Left hindlimb (tissue), 1 donor: ENCODE measurements around the gene KIF23.

Experiments
- DNase-seq: peaks from one replicate; pipeline ENCODE4 v3.0.0-alpha.2; 2018

Gene KIF23

GRCh38 chr15:69395460-69395859, 18.7 kb upstream of the KIF23 start:
- DNase-seq, result no peak

GRCh38 chr15:69395991-69396390, 18.2 kb upstream of the KIF23 start:
- DNase-seq, result no peak

- DNase-seq, result no peak
Observed at GRCh38 chr15:69398491-69398891, 15.7 kb upstream of the KIF23 start.

- no peak for DNase-seq
Observed at GRCh38 chr15:69400850-69401249, 13.3 kb upstream of the KIF23 start.

GRCh38 chr15:69402816-69403215, 11.3 kb upstream of the KIF23 start:
- no peak for DNase-seq

GRCh38 chr15:69403594-69403993, 10.6 kb upstream of the KIF23 start:
- no peak for DNase-seq

GRCh38 chr15:69405110-69405509, 9.0 kb upstream of the KIF23 start:
- no peak for DNase-seq

GRCh38 chr15:69407719-69408400, 6.3 kb upstream of the KIF23 start:
- no peak for DNase-seq

GRCh38 chr15:69408841-69409240, 5.3 kb upstream of the KIF23 start:
- DNase-seq, result no peak

GRCh38 chr15:69410248-69410874, 3.8 kb upstream of the KIF23 start:
- DNase-seq, result no peak

GRCh38 chr15:69412274-69412673, 1.9 kb upstream of the KIF23 start:
- no peak for DNase-seq

GRCh38 chr15:69412701-69413100, 1.4 kb upstream of the KIF23 start:
- no peak for DNase-seq

GRCh38 chr15:69414701-69415167, 585 bp downstream of the KIF23 start:
- peak; percentile 65 for DNase-seq

GRCh38 chr15:69415381-69415780, 1.2 kb downstream of the KIF23 start:
- DNase-seq, result no peak

- no peak for DNase-seq
Observed at GRCh38 chr15:69417581-69417980, 3.4 kb downstream of the KIF23 start.

- no peak for DNase-seq
Observed at GRCh38 chr15:69421498-69421897, 7.3 kb downstream of the KIF23 start.

- DNase-seq, result no peak
Observed at GRCh38 chr15:69422336-69422895, 8.3 kb downstream of the KIF23 start.

GRCh38 chr15:69424001-69424400, 9.9 kb downstream of the KIF23 start:
- DNase-seq, result no peak

GRCh38 chr15:69424748-69425413, 10.7 kb downstream of the KIF23 start:
- no peak for DNase-seq

GRCh38 chr15:69433831-69434230, 19.7 kb downstream of the KIF23 start:
- no peak for DNase-seq

GRCh38 chr15:69434238-69434637, 20.1 kb downstream of the KIF23 start:
- DNase-seq, result no peak

- no peak for DNase-seq
Observed at GRCh38 chr15:69434679-69435078, 20.5 kb downstream of the KIF23 start.

GRCh38 chr15:69435985-69436384, 21.8 kb downstream of the KIF23 start:
- DNase-seq, result no peak

GRCh38 chr15:69436951-69437350, 22.8 kb downstream of the KIF23 start:
- no peak for DNase-seq
